Neural progenitor cell (in vitro differentiated cells): ENCODE results near the gene ZNF689.

ENCODE experiments used
- CTCF ChIP-seq: fragments of 200-600 bp; sonication (generic); IDR thresholded peaks from 2 replicates; pipeline ENCODE4 v1.5.1; 2017; ENCODE audit warnings: antibody characterized with exemption, mild to moderate bottlenecking
- EZH2 ChIP-seq: fragments of 200-600 bp; sonication (generic); IDR thresholded peaks from 2 replicates; pipeline ENCODE4 v1.6.1; 2017; ENCODE audit warnings: antibody characterized with exemption, mild to moderate bottlenecking, moderate library complexity
- EZH2phosphoT487 ChIP-seq: fragments of 200-600 bp; sonication (generic); IDR thresholded peaks from 2 replicates; pipeline ENCODE4 v1.6.1; 2017; ENCODE audit warnings: antibody characterized with exemption

- TF ChIP-seq CTCF = no peak
- no peak for TF ChIP-seq EZH2
- no peak for TF ChIP-seq EZH2phosphoT487
These were observed 9.3 kb downstream of the ZNF689 start for GRCh38 chr16:30600929-30601328.
